GM18511 (cell line): ENCODE measurements around the gene C13orf46.

Experiments used
- ATAC-seq: cut with Tn5 transposase; IDR thresholded peaks from one replicate; pipeline ENCODE4 v1.9.1; 2021; ENCODE audit warnings: mild to moderate bottlenecking, moderate library complexity; ENCODE audit not compliant: unreplicated experiment

C13orf46 gene

GRCh38 chr13:113927661-113928581 is 46.0 kb downstream of the C13orf46 start:
- no peak for ATAC-seq

GRCh38 chr13:113926951-113927660 is 46.8 kb downstream of the C13orf46 start:
- ATAC-seq: no peak

DNA sequence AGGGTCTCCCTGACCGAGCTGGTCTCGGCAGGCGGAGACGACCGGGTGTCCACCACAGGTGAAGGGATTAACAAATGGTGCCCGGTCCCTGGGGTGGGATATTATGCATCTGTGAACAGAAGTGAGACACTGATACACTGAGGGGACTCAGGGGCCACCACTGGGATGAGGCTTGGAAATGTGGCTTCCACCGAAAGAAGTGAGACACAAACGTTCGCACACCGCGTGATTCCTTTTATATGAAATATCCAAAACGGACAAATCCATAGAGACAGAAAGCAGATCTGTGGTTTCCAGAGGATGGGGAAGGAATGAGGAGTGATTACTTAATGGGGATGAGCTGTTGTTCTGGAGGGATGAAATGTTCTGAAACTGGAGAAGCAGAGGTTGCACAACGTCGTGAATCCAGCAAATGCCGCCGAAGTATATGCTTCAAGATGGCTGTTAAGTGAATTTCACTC is 47.5 kb downstream of the C13orf46 start:
- no peak for ATAC-seq

DNA sequence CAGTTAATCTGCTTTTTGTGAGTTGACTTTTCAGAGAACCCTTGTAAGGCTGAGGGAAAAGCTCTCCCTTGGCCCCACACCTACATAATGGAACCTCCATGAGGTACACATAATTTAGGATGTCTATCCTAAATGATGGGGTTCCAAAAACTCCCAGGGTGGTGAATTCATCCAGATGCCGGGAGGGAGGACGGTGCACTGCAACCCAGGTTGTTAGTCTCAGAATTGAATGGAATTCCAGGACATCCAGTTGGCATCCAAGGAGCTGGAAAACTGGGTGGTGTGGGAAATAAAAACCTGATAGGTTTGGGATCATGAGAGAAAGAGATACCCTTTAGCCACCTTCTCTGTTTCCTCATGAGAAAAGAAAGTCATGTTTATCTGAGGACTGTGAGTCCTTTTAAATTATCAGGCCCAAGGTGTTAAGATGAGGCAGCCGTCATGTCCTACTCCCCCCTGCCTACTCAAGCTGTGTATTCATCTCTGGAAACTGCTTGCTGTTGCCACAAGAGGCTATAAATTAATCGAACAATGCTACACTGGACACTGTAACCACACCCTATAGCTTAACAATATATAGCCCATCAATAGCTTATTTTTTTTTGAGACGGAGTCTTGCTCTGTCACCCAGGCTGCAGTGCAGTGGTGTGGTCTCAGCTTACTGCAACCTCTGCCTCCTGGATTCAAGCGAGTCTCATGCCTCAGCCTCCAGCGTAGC is 49.5 kb downstream of the C13orf46 start:
- no peak for ATAC-seq

- ATAC-seq: no peak
Measured at GRCh38 chr13:113923376-113924063, 50.4 kb downstream of the C13orf46 start.

GRCh38 chr13:113922412-113923118 is 51.3 kb downstream of the C13orf46 start:
- ATAC-seq: no peak

GRCh38 chr13:113921763-113922162 is 52.1 kb downstream of the C13orf46 start:
- ATAC-seq: no peak

DNA sequence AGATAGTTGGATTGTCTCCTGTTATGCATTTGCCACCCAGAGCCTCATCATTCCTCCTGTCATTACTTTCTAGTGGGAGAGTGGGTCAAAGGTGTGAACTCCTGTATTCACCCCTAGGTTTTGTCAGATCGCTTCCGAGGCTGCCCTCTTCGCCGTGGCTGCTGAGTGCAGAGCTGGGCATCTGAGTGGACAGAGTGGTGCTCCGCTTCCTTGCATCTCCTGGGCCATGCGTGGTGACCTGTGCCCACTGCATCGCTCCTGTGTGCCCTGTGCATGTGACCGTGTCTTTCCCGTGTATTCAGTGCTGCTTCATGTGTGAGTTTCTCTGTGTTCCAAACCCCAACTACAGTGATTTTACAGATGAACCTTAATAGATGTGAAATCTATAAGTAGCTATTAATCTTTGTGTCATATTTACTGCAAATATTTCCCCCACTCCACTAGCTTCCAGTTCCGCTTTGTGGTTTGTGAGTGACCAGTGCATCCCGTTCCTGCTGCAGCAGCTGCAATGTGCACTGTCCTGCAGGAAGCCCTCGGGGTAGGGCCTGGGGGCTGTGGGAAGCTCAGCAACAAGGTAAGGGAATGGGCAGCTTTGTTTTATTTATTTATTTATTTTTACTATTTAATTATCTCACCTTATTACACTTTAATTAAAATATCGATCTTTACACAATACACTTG is 53.1 kb downstream of the C13orf46 start:
- no peak for ATAC-seq

- ATAC-seq: no peak
Measured at GRCh38 chr13:113919761-113920559, 53.9 kb downstream of the C13orf46 start.

DNA sequence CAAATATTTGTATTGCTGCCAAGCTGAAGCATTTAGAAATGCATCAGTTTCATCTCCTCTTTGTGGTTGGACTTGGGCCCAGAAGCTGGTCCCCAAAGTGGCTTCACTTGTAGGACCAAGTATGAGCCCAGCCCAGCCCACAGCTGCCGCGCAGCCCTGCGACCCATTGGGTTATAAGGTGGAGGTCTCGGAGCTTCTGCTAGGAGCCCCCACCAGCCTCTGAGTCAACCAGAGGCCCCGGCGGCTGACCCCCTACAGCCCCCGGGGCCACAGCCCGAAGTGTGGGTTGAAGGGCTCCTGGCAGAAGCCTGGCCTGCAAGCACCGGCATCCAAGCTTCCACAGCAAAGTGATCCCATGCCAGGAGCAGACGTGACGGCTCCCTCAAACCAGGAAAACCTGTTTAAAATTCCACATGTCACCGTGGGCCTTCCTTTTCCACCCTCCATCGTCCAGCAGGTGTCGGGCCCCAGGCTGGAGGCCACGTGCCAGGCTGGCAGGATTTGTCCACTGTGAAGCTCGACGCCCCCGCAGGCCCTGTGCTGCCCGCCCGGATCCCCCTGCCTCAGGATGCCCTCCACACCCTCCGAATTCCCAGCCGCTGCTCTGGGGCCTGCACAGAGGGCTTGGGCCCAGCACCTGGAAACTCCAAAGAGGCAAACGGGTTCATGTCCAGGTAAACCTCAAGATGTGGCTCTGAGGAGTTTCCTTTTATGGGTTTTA is 54.7 kb downstream of the C13orf46 start:
- no peak for ATAC-seq

DNA sequence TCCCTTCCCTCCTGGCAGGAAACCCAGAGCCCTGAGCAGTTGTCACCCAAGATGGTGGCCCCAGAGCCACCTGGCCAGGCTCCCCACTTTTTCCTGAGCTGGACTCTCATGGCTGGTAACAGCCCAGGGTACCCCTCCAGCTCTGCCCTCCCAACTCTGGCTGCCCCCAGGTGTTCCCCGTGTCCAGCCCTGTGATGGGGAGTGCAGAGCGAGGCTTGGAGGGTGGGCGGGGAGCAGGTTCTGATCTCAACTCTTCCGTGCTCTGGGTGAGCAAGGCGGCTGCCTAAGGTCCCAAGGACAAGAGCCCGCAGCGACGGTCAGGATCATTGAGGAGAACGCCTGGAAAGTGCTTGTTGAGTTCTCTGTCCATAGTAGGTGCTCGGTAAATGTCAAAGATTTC is 55.3 kb downstream of the C13orf46 start:
- ATAC-seq: no peak

DNA sequence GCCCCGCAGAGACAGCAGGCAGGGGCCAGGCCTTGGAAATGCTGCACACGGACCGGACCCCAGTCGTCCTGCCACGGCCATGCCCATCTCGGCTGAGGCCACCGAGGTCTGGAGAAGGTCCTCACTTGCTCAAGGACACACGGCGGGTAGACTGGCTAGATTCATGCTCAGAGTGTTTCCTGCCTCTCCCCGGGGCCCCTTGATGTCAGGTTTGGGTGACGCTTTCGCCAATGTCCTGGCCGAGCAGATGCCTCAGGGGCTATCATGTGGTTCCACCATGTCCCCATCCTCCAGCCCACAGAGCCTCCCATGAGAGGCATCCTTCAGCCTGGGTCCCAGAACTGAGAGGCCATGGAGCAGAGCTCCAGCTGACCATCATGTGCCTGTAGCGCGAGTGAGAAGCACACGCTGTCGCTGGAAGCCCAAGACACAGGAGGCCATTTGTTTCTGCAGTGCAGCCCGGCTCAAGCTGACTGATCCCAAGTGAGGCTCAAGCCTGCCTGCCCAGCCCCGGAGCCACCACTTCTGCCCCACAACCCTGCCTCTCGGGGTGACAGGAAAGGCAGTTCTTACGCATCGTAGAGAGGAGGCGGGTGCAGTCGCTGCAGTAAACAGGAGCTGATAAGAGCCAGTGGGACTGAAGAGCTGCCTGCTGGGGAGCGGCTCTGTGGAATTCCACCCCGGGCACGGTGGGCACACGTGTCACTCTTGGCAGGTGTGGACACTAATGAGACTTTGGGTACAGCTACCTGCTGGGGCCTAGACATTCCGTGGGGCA is 56.1 kb downstream of the C13orf46 start:
- ATAC-seq: no peak

GRCh38 chr13:113917096-113917495 is 56.8 kb downstream of the C13orf46 start:
- ATAC-seq: no peak

DNA sequence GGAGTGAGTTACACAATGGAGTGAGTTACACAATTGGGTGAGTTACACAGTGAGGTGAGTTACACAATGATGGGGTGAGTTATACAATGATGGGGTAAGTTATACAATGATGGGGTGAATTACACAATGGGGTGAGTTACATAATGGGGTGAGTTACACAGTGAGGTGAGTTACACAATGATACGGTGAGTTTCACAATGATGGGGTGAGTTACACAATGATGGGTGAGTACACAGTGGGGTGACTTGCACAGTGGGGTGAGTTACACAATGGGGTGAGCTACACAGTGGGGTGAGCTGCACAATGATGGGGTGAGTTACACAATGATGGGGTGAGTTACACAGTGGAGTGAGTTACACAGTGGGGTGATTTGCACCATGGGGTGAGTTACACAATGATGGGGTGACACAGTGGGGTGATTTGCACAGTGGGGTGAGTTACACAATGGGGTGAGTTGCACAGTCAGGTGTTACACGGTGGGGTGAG is 57.5 kb downstream of the C13orf46 start:
- ATAC-seq: no peak

DNA sequence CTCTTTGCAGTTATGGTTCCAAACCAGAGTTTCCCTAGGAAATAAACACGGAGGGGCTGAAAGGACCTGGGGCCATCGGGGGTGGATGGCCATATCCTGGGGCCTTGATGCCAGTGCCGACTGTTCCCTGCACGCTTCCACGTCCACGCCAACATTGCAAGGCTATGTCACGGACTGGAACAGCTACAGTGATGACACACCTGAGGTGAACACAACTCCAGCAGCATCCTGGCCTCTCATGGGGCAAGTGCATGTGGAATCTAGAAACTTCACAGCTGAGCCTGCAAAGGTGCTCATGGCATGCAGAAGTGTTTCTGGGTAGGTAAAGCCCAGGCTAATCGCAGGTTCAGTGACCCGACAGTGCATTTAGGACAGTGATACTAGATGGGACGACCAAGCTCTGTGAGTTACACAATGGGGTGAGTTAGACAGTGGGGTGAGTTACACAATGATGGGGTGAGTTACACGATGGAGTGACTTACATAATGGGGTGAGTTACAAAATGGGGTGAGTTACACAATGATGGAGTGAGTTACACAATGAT is 58.0 kb downstream of the C13orf46 start:
- ATAC-seq: no peak

DNA sequence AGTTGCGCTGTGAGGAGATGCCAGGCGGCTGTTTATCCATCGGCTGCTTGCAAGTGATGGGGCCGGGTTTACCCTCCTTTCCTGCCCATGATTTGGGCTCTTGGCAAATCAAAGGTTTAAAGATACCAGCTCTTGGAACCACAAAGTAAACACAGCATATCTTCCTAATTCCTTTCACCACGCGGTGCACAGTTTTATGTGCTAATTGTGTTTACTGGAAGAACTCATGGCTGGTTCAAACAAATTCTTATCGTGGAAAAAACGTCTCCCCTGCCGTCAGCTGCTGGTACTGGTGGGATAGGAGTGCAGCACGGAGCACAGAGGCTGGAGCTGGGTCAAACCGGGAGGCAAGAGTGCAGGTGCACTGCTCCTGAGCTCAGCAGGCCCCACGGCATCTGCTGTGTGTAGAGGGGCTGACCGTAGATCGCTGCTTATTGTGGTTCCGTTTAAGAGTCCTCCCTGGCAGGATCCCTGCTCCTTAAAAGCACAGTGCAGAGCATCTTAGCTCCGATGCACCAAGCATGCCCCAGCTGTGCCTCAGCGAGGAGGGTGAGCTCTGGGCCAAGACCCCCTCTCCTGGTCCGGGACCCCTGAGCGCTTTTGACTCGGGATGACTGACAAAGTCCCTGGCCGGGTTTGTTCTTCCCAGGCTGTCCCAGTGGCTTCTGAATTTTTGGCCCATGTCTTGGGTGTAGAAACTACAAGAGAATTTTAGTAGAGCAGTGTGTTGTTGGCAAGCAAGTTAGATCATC is 58.7 kb downstream of the C13orf46 start:
- no peak for ATAC-seq
